SK-N-SH treated with all-trans-retinoic acid at 6 μM for 48 hours (cell line): ENCODE results near the gene PIK3CB.

Source experiments
- BACH2 ChIP-seq: fragments of 250-450 bp; sonication (Bioruptor Pico); IDR thresholded peaks from 2 replicates; pipeline ENCODE4 v1.9.0; 2021; ENCODE audit warnings: mild to moderate bottlenecking, borderline replicate concordance
- ISL1 ChIP-seq: fragments of 250-450 bp; sonication (Bioruptor Pico); IDR thresholded peaks from 2 replicates; pipeline ENCODE4 v2.1.2; 2022; ENCODE audit warnings: mild to moderate bottlenecking, moderate library complexity
- RARB ChIP-seq: fragments of 250-450 bp; sonication (Bioruptor Pico); IDR thresholded peaks from 2 replicates; pipeline ENCODE4 v1.8.0; 2021; ENCODE audit warnings: mild to moderate bottlenecking, moderate library complexity
- ZFP3 ChIP-seq: fragments of 250-450 bp; sonication (Bioruptor Pico); IDR thresholded peaks from 2 replicates; pipeline ENCODE4 v1.5.0; 2020; ENCODE audit warnings: mild to moderate bottlenecking, moderate library complexity
- ZNF8 ChIP-seq: fragments of 450-650 bp; formaldehyde crosslinking; IDR thresholded peaks from 2 replicates; pipeline ENCODE4 v1.5.0; 2020; ENCODE audit warnings: mild to moderate bottlenecking, moderate library complexity

DNA sequence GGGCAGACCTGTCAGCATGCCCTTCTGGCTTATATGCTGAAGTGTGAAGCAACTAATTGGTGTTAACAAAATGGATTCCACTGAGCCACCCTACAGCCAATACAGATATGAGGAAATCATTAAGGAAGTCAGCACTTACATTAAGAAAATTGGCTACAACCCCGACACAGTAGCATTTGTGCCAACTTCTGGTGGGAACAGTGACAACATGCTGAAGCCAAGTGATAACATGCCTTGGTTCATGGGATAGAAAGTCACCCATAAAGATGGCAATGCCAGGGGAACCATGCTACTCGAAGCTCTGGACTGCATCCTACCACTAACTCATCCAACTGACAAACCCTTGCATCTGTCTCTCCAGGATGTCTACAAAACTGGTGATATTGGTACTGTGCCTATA lies 9.4 kb downstream of the PIK3CB start:
- TF ChIP-seq ZFP3: no peak
- no peak for TF ChIP-seq ZNF8 (CRISPR knock-in tag)
- no peak for TF ChIP-seq BACH2 (CRISPR knock-in tag)
- TF ChIP-seq ISL1 (CRISPR knock-in tag): no peak
- no peak for TF ChIP-seq RARB (CRISPR knock-in tag)
